ENCODE results near the gene AP3D1. TPM values are rescaled to one million over a fixed set of nuclear protein-coding genes. Genes with fewer than 3 reads are reported as not detected.

AP3D1 gene
- total RNA-seq: 78.4 TPM

DNA sequence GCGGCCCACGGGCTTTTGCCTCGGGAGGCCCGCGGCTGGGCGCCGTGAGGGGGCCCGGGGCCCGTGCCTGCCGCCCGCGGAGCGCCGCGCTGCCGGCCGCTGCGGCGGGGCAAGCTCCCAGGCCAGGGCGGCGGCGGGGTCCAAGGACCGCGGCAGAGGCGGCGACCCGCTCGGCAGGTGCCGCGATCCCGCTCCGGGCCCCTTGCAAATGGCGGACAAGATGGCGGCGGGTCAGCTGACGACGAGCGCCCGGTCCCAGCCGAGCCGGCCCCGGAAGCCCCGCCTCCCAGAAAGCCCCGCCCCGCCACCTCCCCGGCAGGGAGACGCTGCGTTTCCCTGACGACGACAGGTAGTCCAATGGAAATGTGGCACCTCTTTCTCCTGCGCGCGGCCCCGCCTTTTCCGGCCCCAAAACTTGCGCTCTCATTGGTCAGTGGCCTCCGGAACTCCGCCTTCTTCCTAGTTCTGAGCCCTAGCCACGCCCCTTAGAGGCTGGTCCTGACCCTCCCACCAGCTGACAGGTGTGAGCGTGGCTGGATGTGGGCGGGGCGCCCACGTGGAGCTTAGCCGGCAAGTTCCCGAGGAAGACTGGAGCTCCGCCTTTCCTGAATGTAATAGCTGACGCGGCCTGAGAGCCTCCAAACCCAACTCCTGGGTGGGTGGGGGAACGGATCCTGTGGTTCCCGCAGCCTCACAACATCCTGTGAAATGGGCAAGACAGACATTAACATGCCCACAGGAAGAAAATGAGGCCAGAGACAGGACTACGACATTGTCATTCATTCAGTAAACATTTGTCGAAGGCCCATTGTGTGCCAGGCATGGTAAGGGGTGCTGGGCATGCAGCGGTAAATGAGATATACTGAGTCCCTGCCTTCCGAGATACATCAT lies at the start of gene AP3D1:
TSS of gene AP3D1 (minus strand) at position 228 of the 891 bp plus-strand sequence. CDS start 232 bp downstream, outside the sequence.

DNA sequence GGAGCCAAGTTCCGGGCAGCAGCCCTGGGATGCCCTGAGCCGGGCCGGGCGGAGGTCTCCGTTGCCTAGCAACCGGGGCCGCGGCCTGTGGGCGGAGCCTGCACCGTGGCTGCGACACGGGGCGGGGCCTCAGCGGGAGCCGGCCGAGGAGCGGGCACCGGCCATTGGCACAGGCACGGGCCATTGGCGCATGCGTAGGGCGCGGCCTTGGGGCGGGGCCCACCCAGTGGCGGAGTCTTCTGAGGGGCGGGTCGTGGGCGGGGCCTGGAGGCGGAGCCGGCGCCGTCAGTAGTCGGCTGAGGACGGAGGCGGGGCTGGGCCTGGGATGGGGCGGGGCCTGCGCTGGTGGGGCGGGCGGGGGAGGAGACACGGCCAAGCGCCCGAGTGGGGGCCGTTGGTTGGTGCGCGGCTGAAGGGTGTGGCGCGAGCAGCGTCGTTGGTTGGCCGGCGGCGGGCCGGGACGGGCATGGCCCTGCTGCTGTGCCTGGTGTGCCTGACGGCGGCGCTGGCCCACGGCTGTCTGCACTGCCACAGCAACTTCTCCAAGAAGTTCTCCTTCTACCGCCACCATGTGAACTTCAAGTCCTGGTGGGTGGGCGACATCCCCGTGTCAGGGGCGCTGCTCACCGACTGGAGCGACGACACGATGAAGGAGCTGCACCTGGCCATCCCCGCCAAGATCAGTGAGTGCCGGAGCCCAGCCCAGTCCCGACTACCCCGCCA lies 54.7 kb downstream of the AP3D1 start, which contains the start of gene IZUMO4:
TSS of gene IZUMO4 (plus strand) at position 436 of the 723 bp plus-strand sequence. CDS start at position 467, 31 bp downstream.

DNA sequence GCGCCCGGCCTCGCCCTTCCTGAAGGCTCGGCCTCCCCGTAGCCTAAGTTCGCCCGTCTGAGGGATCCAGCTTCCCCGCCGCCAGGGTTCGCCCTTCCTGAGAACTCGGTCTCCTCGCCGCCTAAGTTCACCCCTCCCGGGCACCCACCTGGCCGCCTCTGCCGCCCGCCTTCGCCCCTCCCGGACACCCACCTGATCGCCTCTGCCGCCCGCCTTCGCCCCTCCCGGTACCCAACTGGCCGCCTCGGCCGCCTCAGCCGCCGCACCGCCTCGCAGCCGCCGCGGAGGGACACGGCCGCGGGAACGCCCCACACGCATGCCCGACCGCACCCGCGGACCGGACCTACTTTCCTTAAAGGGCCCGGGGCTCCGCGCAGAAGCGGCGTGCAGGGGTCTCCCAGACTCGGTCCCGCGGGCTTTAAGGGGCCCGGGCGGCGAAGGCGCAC lies 55.3 kb downstream of the AP3D1 start, which contains the start of gene MOB3A:
TSS of gene MOB3A (minus strand) at position 293 of the 446 bp plus-strand sequence. CDS start 17,766 bp downstream, outside the sequence.

DNA sequence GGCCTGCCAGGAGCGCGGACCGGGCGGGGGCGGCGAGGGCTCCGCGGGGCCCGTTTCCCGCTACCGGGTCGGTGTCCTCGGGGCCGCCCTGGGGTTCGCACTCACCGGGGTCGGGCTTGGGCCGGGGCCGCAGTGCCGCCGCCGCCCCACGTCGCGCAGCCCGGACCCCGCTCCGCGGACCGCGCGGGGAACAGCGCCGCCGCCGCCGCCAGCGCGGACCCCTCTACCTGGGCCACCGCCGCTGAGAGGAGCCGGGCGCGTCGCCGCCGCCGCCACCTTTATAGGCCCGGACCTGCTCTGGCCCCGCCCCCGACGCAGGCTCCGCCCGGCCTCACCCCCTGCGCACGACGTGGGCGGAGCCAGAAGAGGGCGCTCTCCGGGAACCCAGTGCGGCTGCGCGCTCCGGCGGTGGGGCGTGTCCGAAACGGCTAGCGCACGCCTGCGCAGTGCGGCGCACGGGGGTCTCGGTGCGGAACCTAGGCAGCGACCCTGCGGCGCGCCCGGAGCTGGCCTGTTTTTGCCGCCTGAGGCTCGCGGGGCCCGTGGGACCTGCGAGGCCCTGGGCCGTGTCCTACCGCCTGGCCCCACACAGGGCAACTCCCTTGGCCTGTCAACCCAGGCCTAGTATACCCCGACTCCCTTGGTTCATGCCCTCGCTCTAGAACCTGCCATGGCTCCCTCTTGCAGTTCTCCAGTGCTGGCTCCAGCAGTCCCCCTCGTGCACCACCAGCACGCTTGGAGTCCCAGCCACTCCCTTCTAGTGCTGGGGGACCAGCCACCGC lies 100.2 kb downstream of the AP3D1 start, which contains the start of gene MKNK2:
TSS of gene MKNK2 (minus strand) at position 254 of the 782 bp plus-strand sequence. CDS start 393 bp downstream, outside the sequence.

Other genes starting within 250 kb of the AP3D1 start
- 2.1 TPM for gene ADAT3, start 246.2 kb downstream of the AP3D1 start, total RNA-seq
- 16.1 TPM for gene SCAMP4, start 246.2 kb downstream of the AP3D1 start, total RNA-seq
- gene CSNK1G2, start 210.4 kb downstream of the AP3D1 start, total RNA-seq: 33.9 TPM
- 59.3 TPM for gene BTBD2, start 135.9 kb downstream of the AP3D1 start, total RNA-seq
- gene MKNK2, start 100.3 kb downstream of the AP3D1 start, total RNA-seq: 20.8 TPM
- gene MOB3A, start 55.2 kb downstream of the AP3D1 start, total RNA-seq: 15.5 TPM
- gene IZUMO4, start 54.7 kb downstream of the AP3D1 start, total RNA-seq: 8.5 TPM
- gene DOT1L, start 12.4 kb upstream of the AP3D1 start, total RNA-seq: 7.6 TPM
- gene PLEKHJ1, start 84.8 kb upstream of the AP3D1 start, total RNA-seq: 49.8 TPM
- 26.1 TPM for gene SF3A2, start 85.3 kb upstream of the AP3D1 start, total RNA-seq
- 1.8 TPM for gene AMH, start 97.8 kb upstream of the AP3D1 start, total RNA-seq
- not detected for gene JSRP1, start 104.9 kb upstream of the AP3D1 start, total RNA-seq
- not detected for gene PEAK3, start 130.6 kb upstream of the AP3D1 start, total RNA-seq
- gene LINGO3, start 156.6 kb upstream of the AP3D1 start, total RNA-seq: 5.8 TPM
- 84.0 TPM for gene LSM7, start 177.0 kb upstream of the AP3D1 start, total RNA-seq
- 29.3 TPM for gene SPPL2B, start 177.1 kb upstream of the AP3D1 start, total RNA-seq
- 0.23 TPM for gene TMPRSS9, start 208.7 kb upstream of the AP3D1 start, total RNA-seq